Esophagus squamous epithelium (tissue), 5 donors: ENCODE measurements around the gene MCAM. TPM values are rescaled to one million over a fixed set of nuclear protein-coding genes. Genes with fewer than 3 reads are reported as not detected.

Experiments used
- DNase-seq: peaks from one replicate; lab custom pipeline; 2025; lab: John Stamatoyannopoulos, UW
- H3K27ac ChIP-seq, 4 donors: fragments of 200-600 bp; sonication (generic); one replicate each; pipeline ENCODE4 v1.5.1; 2016 to 2019; ENCODE audit warnings: mild to moderate bottlenecking in 1 of 4
- H3K27me3 ChIP-seq, 4 donors: fragments of 200-600 bp; sonication (generic); 1 replicate in 3 of 4; 2 replicates in 1 of 4; pipeline versions ENCODE4 v1.5.1 to v1.6.0; 2017 to 2021; ENCODE audit warnings: antibody characterized with exemption in 1 of 4
- H3K36me3 ChIP-seq, 3 donors: fragments of 200-600 bp; sonication (generic); one replicate each; pipeline ENCODE4 v1.5.1; 2016 to 2019
- H3K4me1 ChIP-seq, 3 donors: fragments of 200-600 bp; sonication (generic); one replicate each; pipeline ENCODE4 v1.5.1; 2017 to 2019
- H3K4me3 ChIP-seq, 4 donors: fragments of 200-600 bp; sonication (generic); 1 replicate in 3 of 4; 2 replicates in 1 of 4; pipeline ENCODE4 v1.5.1; 2016 to 2019; ENCODE audit warnings: mild to moderate bottlenecking in 2 of 4, moderate library complexity in 1 of 4
- H3K9me3 ChIP-seq, 3 donors: fragments of 200-600 bp; sonication (generic); one replicate each; pipeline ENCODE4 v1.5.1; 2016 to 2019
- CTCF ChIP-seq, 6 experiments: fragments of 450-650 bp in 4 of 6; fragments of 200-600 bp in 2 of 6; sonication (generic) in 2 of 6; IDR thresholded peaks; one replicate each; pipeline ENCODE4 v1.5.1; 2016 to 2019; ENCODE audit warnings: antibody characterized with exemption in 6 of 6, mild to moderate bottlenecking in 4 of 6, moderate library complexity in 4 of 6
- POLR2A ChIP-seq, 4 donors: fragments of 450-650 bp; IDR thresholded peaks; one replicate each; pipeline ENCODE4 v1.6.1; 2017; ENCODE audit warnings: antibody characterized with exemption in 4 of 4, mild to moderate bottlenecking in 4 of 4, moderate library complexity in 3 of 4
- WGBS, 2 donors: methylation state at CpG; one replicate each; pipeline ENCODE4 v1.1.5; 2018; 5-methylcytosine and 5-hydroxymethylcytosine counted together
- intact Hi-C: fragments of 100-400 bp; cut with DNase I; formaldehyde crosslinking; loops from one replicate; pipeline ENCODE4 v1.15.0; 2022
- total RNA-seq, 4 donors: library from RNA; depleted of rRNA; stranded (reverse); fragments of >200 nt; gene quantifications; one replicate each; pipeline ENCODE4 v1.1.0, GENCODE V29; 2016
- donor health status: DM: yes; HTN: yes; CAD: no.

The MCAM gene
- total RNA-seq, 4 donors from 2014 or later, result 20.8 to 169 (median 80.9) TPM

GRCh38 chr11:119307219-119307618, 9.7 kb downstream of the MCAM start:
- WGBS, 2 donors, result 60 to 83% methylated on average over 1 of the region's 1 CpG
- no peak for DNase-seq

GRCh38 chr11:119306373-119306890, 10.5 kb downstream of the MCAM start:
- WGBS, 2 donors, result 43 to 83% methylated on average over 3 to 4 of the region's 5 CpGs
- intact Hi-C loops, result no loop called here
- Histone ChIP-seq H3K36me3 (peaks cover 0 to 81% (median 6%) of the 10 kb centered on the region in 3 donors), H3K4me3 (no peak overlapping the region), H3K9me3 (no peaks in the 10 kb centered on the region), H3K27ac (peak overlapping the region; percentile 46 to 78 (median 73)), H3K4me1 (peaks cover 6 to 45% (median 20%) of the 10 kb centered on the region in 3 donors), H3K27me3 (no peaks in the 10 kb centered on the region)
- no peak for TF ChIP-seq POLR2A (IDR thresholded peaks at IDR 0.05)
- TF ChIP-seq CTCF (IDR thresholded peaks at IDR 0.05), result no peak
- no peak for DNase-seq

More at GRCh38 chr11:119307219-119307618, 9.7 kb downstream of the MCAM start:
- peak overlapping the region; percentile 46 to 76 (median 72) for H3K27ac ChIP-seq
- H3K27me3 ChIP-seq, result no peaks in the 10 kb centered on the region
- intact Hi-C loops, result no loop called here
- TF ChIP-seq POLR2A (IDR thresholded peaks at IDR 0.05), result no peak
- TF ChIP-seq CTCF (IDR thresholded peaks at IDR 0.05), result peak in 1 of 6 experiments; percentile 14
- H3K9me3 ChIP-seq, result no peaks in the 10 kb centered on the region
- peaks cover 6 to 46% (median 22%) of the 10 kb centered on the region in 3 donors for H3K4me1 ChIP-seq
- peaks cover 0 to 79% (median 6%) of the 10 kb centered on the region in 3 donors for H3K36me3 ChIP-seq
- no peak overlapping the region for H3K4me3 ChIP-seq

- H3K4me1 ChIP-seq, result peaks cover 5 to 45% (median 19%) of the 10 kb centered on the region in 3 donors
- intact Hi-C loops, result no loop called here
- TF ChIP-seq POLR2A (IDR thresholded peaks at IDR 0.05), result no peak
- TF ChIP-seq CTCF (IDR thresholded peaks at IDR 0.05), result no peak
- no peak overlapping the region for H3K4me3 ChIP-seq
- peak overlapping the region; percentile 46 to 78 (median 73) for H3K27ac ChIP-seq
- no peaks in the 10 kb centered on the region for H3K27me3 ChIP-seq
- no peak for DNase-seq
- peaks cover 0 to 84% (median 6%) of the 10 kb centered on the region in 3 donors for H3K36me3 ChIP-seq
- no peaks in the 10 kb centered on the region for H3K9me3 ChIP-seq
- 75 to 78% methylated on average over 5 to 7 of the region's 7 CpGs for WGBS, 2 donors
Observed at GRCh38 chr11:119305556-119306372, 11.2 kb downstream of the MCAM start.

- peaks cover 5 to 92% (median 17%) of the 10 kb centered on the region in 3 donors for H3K36me3 ChIP-seq
- peaks cover 0 to 40% (median 14%) of the 10 kb centered on the region in 3 donors for H3K4me1 ChIP-seq
- intact Hi-C loops, result no loop called here
Observed at GRCh38 chr11:119303227-119303718, 13.7 kb downstream of the MCAM start.

More at GRCh38 chr11:119303227-119303718, 13.7 kb downstream of the MCAM start:
- H3K27ac ChIP-seq, result no peak overlapping the region
- 81 to 84% methylated on average over 5 of the region's 5 CpGs for WGBS, 2 donors
- TF ChIP-seq POLR2A (IDR thresholded peaks at IDR 0.05), result no peak
- TF ChIP-seq CTCF (IDR thresholded peaks at IDR 0.05), result no peak
- H3K4me3 ChIP-seq, result no peak overlapping the region
- H3K9me3 ChIP-seq, result no peaks in the 10 kb centered on the region
- DNase-seq, result no peak
- H3K27me3 ChIP-seq, result no peaks in the 10 kb centered on the region
